Measurements from ENCODE around the gene SNTG2. TPM values are rescaled to one million over a fixed set of nuclear protein-coding genes. Genes with fewer than 3 reads are reported as not detected.

Gene SNTG2
- total and polyA plus RNA-seq, 2 of the 13 experiments (the other 11 are each of a cell fraction or from before 2014, with no cell fraction given): not detected

GRCh38 chr2:1156059-1156458, 205.4 kb downstream of the SNTG2 start:
- no peak overlapping the region for H3K4me2 ChIP-seq (ENCODE audit: low read depth, low read length)
- H3K36me3 ChIP-seq (replicated peaks in 1 of 2; ENCODE audit: control insufficient read depth in 1 of 2, insufficient read depth in 2 of 2, low read length in 2 of 2): no peaks in the 10 kb centered on the region
- ATAC-seq (no peak), FAIRE-seq (no peak), DNase-seq (ENCODE audit: low spot score) (no peak)
- H3K9ac ChIP-seq (ENCODE audit: insufficient read depth, low read depth, low read length): no peak overlapping the region
- CTCF ChIA-PET (ENCODE audit: low intra/inter-chr PET ratio, low total read pairs): no interaction called here
- H3K4me3 ChIP-seq (replicated peaks in 1 of 3; ENCODE audit: insufficient read depth in 1 of 3, low read depth in 2 of 3, low read length in 3 of 3): no peak overlapping the region
- intact Hi-C loops (cut with micrococcal nuclease; ENCODE audit: unreplicated experiment): no loop called here
- H4K20me1 ChIP-seq (ENCODE audit: insufficient read depth, low read length): no peaks in the 10 kb centered on the region
- peaks cover 0 to 20% of the 10 kb centered on the region in 2 experiments; a peak in 2 of 5 replicates for H3K27me3 ChIP-seq (ENCODE audit: control insufficient read depth in 1 of 2, insufficient read depth in 2 of 2, low read length in 2 of 2)
- TF ChIP-seq MIXL1 (CRISPR knock-in tag; IDR thresholded peaks at IDR 0.05) (no peak), ZBTB38 (CRISPR knock-in tag; IDR thresholded peaks at IDR 0.05) (no peak), CHD2 (IDR thresholded peaks at IDR 0.05; ENCODE audit: low read depth, low read length) (no peak), JUNB (CRISPR knock-in tag; IDR thresholded peaks at IDR 0.05; ENCODE audit: borderline replicate concordance) (no peak), ZNF263 (CRISPR knock-in tag; IDR thresholded peaks at IDR 0.05) (no peak), CEBPB (IDR thresholded peaks at IDR 0.05; ENCODE audit: borderline replicate concordance, low read depth, low read length) (no peak), TFDP1 (CRISPR knock-in tag; IDR thresholded peaks at IDR 0.05; ENCODE audit: borderline replicate concordance) (no peak)
- no peak overlapping the region for H2AFZ ChIP-seq (ENCODE audit: low read length)
- BruUV-seq (replicated peaks): no TSS peak
- WGBS (ENCODE audit: low lambda C conversion rate): 4% methylated on average over 7 of the region's 7 CpGs
- in situ Hi-C loops (cut with HindIII; ENCODE audit: extremely low pct_ligation_motif_present, low pct_unique_long_range_greater_than_20kb): no loop called here
- H3K27ac ChIP-seq (ENCODE audit: extremely low read length, insufficient read depth, low read length): no peak overlapping the region
- no peaks in the 10 kb centered on the region for H3K9me3 ChIP-seq (ENCODE audit: low read length)
- no peaks in the 10 kb centered on the region for H3K4me1 ChIP-seq (ENCODE audit: insufficient read depth, low read length)
- no peaks in the 10 kb centered on the region for H3K79me2 ChIP-seq (ENCODE audit: insufficient read depth, low read length)
- POLR2A ChIA-PET: no interaction called here

GRCh38 chr2:1156531-1156930, 205.9 kb downstream of the SNTG2 start:
- H3K79me2 ChIP-seq (ENCODE audit: insufficient read depth, low read length): no peaks in the 10 kb centered on the region
- no peak overlapping the region for H2AFZ ChIP-seq (ENCODE audit: low read length)
- H3K4me1 ChIP-seq (ENCODE audit: insufficient read depth, low read length): no peaks in the 10 kb centered on the region
- ChIA-PET POLR2A (no interaction called here), CTCF (ENCODE audit: low intra/inter-chr PET ratio, low total read pairs) (no interaction called here)
- no peaks in the 10 kb centered on the region for H3K36me3 ChIP-seq (replicated peaks in 1 of 2; ENCODE audit: control insufficient read depth in 1 of 2, insufficient read depth in 2 of 2, low read length in 2 of 2)
- no peak overlapping the region for H3K4me2 ChIP-seq (ENCODE audit: low read depth, low read length)
- no peaks in the 10 kb centered on the region for H4K20me1 ChIP-seq (ENCODE audit: insufficient read depth, low read length)
- BruUV-seq (replicated peaks): no TSS peak
- intact Hi-C loops (cut with micrococcal nuclease; ENCODE audit: unreplicated experiment) (no loop called here), in situ Hi-C loops (cut with HindIII; ENCODE audit: extremely low pct_ligation_motif_present, low pct_unique_long_range_greater_than_20kb) (no loop called here)
- no peak overlapping the region for H3K9ac ChIP-seq (ENCODE audit: insufficient read depth, low read depth, low read length)
- DNase-seq (ENCODE audit: low spot score) (no peak), ATAC-seq (no peak; the same call in 2 of the 3 replicates), FAIRE-seq (no peak)
- no peak overlapping the region for H3K4me3 ChIP-seq (replicated peaks in 1 of 3; ENCODE audit: insufficient read depth in 1 of 3, low read depth in 2 of 3, low read length in 3 of 3)
- peaks cover 0 to 20% of the 10 kb centered on the region in 2 experiments; a peak in 2 of 5 replicates for H3K27me3 ChIP-seq (ENCODE audit: control insufficient read depth in 1 of 2, insufficient read depth in 2 of 2, low read length in 2 of 2)
- H3K9me3 ChIP-seq (ENCODE audit: low read length): no peaks in the 10 kb centered on the region
- TF ChIP-seq UBTF (CRISPR knock-in tag; IDR thresholded peaks at IDR 0.05) (no peak), ETV6 (CRISPR knock-in tag; conservative IDR thresholded peaks at IDR 0.05) (no peak), EP300 (IDR thresholded peaks at IDR 0.05; ENCODE audit: low read depth in 2 of 2, low read length in 2 of 2) (no peak), EP300 (CRISPR knock-in tag; IDR thresholded peaks at IDR 0.05; ENCODE audit: borderline replicate concordance) (no peak), AGO2 (optimal IDR thresholded peaks at IDR 0.05; ENCODE audit: low read depth, low read length) (no peak), ZFAT (CRISPR knock-in tag; conservative IDR thresholded peaks at IDR 0.05) (no peak), KDM5A (IDR thresholded peaks at IDR 0.05; ENCODE audit: borderline replicate concordance, low read length) (no peak), NR2C2 (CRISPR knock-in tag; IDR thresholded peaks at IDR 0.05; ENCODE audit: borderline replicate concordance) (no peak), TBP (CRISPR knock-in tag; IDR thresholded peaks at IDR 0.05) (no peak), JARID2 (CRISPR knock-in tag; IDR thresholded peaks at IDR 0.05; ENCODE audit: insufficient replicate concordance) (no peak)
- WGBS (ENCODE audit: low lambda C conversion rate): 17% methylated on average over 13 of the region's 14 CpGs
- H3K27ac ChIP-seq (ENCODE audit: extremely low read length, insufficient read depth, low read length): no peak overlapping the region
